ENCODE results near the gene CACNB3.

The CACNB3 gene

DNA sequence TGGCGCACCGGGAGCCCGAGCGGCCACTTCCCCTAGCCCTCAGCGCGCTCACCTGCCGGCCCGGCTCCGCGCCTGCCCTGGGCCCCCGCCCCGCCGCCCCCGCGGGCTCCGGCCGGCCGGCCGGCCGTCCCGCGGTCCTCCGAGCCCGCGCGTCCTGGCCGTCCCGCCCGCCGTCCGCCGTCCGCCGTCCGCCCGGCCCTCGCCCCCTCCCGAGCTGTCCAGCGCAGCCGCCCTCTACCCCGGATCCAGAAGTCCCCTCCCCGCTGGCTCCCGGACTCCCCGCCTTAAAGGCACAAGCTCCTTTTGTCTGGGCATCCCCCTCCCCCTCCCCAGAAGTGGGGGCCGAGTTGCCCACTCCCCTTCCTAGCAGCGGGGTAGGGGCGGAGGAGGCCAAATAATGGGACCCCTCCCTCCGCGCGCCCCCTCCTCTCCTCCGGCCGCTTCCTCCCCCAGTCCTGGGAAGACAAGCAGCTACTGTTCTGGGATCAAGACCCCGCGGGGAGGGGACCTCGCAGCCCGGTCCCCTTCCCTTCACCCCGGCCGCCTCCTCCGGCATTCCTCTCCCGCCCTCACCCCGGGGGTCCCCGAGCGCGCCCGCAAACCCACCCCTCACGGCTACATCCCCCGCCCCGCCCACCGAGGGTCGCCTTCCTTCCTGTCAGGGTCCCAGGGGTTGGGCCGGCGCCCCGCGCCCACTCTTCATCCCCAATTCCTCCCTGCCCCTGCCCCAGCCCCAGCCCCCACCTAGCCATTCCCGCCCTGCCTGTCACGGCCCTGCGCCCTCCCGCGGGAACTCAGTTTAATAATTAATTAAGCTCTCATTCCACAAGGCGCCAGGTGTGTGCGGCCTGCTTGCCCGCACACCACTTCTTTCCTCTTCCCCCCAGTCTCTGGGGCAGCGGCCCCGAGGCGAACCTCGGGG lies 29.2 kb upstream of the CACNB3 start, which contains the start of gene ADCY6:
TSS of gene ADCY6 (minus strand) at position 236 of the 922 bp plus-strand sequence. CDS start 5,655 bp downstream, outside the sequence.
- peak; percentile 94 for DNase-seq (ENCODE audit: low spot score)

DNA sequence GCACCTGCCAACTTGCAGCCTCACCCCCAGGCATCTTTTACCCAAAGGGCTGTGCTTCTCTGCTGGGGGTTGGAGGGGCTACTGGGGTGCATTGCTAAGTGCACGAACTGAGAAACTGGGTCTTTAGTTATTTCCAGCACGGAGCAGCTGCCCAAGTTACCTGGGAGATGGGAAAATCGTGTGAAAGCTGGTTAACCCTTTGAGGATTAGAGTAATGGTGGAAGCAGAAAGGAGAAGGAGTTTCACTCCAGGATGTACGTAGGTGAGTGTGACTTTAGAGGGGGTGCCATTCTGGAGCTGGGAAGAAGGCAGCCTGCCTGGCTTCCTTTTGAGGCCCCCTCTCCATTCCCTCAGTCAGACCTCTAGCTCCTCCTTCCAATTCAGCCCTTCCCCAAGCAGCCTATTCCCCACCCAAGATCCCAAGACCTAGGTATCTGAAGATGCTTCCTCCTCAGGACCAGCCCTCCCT lies 28.4 kb upstream of the CACNB3 start:
- no peak for DNase-seq (ENCODE audit: low spot score)

DNA sequence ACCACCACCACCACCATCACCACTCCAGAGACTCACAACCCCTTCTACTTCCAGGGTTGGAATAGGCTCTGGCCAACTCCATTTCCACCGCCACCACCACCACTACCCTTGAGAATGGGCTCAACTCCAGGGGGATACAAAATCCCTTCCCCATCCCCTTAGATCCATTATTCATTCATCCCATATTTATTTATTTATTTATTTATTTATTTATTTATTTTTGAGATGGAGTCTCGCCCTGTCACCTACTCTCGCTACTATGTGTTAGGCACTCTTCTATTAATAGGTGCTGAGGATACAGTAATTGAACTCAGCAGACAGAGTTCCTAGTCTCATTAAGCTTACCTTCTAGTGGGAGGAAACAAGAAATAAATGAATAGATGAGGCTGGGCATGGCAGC lies 24.6 kb upstream of the CACNB3 start:
- DNase-seq (ENCODE audit: low spot score): no peak

DNA sequence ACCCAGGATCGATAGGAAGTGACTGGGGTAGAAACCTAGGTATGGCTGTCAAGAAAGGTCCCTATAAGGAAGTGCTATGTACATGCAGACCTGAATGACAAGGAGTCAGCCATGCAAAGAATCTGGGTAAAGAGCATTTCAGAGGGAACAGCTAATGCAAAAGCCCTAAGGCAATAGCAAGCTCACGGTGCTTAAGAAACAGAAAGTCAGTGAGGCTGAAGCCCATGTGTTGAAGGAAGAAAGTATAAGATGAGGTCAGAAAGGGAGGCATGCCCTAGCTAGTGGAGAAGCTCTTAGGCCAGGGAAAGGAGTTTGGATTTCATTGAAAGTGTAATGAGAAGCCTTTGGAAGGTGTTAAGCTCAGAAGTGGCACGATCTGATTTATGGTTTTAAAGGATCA lies 23.4 kb upstream of the CACNB3 start:
- no peak for DNase-seq (ENCODE audit: low spot score)

DNA sequence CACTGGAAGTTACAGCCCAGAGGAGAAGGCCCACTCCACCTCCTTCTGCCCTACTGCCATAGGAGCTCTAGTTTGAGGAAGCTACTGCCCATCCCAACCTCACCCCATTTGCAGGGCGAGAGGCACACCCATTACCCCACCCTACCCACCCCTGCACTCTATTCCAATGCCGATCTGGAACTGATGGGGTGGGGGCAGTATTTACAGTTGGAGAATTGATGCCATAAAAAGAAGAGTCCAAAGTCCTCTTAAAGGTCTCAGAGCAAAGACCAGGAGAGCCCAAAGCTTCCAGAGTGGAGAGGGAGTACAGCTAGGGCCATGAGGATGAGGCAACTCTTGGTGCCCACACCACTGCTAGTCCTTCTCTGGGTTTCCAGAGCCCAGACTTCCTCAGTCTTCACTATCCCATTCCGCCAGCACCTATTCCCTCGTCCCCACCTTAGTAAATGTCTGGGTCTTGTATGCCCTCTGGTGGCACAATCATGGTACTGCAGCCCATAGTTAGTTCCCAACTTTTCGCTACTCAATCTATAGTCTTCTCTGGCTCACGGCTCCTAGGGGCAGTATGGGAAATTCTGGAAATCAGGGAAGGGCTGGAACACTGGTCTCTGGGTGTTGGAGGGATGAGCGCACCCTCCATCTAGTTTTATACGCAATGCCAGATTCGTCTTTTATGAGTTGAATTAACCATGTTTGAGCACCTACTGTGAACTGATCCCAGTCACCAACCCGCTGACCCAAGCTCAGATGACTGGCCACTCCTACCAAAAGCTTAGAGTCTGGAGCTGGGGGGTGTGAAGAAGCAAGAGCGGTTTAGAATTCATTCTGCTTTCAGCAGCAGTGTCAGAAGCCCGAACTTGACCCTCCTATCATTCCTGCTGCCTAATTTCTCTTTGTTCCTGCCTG lies 22.5 kb upstream of the CACNB3 start:
- DNase-seq (ENCODE audit: low spot score): peak; percentile 93

DNA sequence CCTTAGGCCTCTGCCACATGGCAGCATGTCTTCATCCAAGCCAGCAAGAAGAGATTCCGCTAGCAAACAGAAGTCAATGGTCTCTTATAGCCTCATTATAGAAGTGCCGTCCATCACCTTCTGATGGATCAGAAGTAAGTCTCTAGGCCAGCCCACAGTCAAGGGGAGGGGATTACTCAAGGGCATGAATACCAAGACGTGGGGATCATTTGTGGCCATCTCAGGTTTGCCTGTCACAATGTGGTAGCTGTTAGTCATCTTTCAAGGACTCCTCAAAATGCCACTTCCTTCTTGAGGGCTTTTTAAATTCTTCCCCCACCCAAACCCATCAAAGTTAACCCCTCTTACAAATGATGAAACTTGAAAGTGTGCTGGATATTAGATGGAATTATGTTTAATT lies 21.3 kb upstream of the CACNB3 start:
- DNase-seq (ENCODE audit: low spot score): no peak

DNA sequence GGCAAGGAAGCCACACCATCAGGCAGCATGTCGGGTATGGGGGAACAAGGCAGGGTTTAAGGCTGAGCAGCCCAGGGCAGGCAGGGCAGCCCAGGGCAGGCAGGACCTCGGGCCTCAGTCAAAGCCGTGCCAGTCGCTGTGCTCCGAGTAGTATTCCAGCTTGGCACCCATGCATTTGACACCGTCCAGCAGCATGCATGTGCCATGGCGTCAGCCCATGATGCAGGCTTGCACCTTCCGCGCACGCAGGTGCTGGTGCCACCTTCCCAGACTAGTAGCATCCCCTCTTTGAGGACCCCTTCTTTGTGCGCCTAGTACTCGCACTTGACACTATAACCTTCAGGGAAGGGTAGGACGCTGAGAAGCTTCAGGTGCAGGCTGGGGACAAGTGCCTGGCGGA lies 17.8 kb upstream of the CACNB3 start:
- DNase-seq (ENCODE audit: low spot score): no peak

DNA sequence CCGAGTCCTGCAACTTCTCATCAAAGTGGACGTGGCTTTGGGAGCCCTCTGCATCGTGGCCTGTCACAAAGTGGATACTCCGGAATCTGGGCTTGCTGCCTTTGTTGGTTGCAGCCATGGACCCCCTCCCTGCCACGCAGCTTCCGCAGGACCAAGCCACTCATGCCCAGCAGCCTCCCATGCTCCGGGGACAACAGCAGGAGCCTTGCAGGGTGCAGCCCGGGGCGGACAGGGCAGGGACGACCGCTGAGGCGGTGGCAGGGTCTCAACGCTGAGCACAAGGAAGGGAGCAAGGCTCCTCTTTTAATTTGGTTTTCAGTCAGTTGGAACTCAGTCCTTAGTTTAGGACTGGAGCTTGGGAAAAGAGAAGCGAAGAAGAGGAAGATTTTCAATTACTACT lies 17.3 kb upstream of the CACNB3 start:
- DNase-seq (ENCODE audit: low spot score): no peak

DNA sequence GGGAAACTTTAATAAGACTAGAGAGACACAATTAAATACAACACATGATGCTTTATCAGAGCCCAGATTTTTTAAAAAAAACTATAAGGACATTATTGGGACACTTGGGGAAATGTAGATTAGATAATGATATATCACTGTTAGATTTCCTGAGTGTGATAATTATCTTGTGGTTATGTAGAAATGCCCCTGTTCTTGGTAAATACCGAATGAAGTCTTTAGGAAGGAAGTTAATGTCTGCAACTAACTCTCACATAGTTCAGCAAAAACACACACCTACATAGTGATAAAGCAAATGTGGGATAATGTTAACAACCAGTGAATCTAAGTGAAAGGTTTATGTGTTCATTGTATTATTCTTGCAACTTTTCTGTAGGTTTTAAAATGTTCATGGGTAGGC lies 14.6 kb upstream of the CACNB3 start:
- no peak for DNase-seq (ENCODE audit: low spot score)

DNA sequence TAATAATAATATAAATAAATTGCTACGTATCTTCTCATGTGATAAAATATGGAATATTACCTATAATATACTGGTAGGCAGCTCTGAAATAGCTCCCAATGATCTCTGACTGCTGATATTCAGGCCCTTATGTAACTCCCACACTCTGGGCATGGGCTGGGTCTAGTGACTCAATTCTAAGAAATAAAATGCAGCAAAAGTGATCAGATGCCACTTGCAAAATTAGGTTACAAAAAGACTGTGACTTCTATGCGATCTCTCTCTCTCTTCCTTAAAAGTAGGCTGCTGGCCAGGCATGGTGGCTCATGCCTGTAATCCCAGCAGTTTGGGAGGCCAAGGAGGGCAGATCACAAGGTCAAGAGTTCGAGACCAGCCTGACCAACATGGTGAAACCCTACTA lies 10.3 kb upstream of the CACNB3 start:
- no peak for DNase-seq (ENCODE audit: low spot score)

DNA sequence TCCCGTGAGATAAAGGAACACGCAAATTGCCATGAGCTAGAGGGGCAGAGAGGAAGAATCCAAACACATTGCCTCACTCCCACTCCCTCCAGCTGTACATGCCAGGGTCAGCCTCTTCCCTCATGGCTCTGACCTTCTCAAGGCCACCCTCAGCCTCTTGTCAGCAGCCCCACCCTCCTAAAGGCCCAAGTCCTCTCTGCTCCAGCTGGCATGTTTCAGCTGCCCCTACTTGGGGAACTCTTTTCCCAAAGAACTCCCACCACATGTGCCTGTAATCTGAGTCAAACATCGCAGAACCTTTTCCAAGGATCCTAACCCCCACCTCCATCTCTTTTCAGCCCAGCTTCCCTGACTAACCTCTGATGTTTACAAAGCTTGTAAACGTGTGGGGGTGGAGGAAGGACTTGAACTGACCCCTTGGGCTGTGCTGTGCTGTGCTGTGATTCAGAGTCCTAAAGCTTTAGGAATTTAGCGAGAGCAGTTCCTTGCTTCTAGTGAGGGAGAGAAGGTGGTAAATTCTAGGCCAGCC lies 7.3 kb upstream of the CACNB3 start:
- no peak for DNase-seq (ENCODE audit: low spot score)

DNA sequence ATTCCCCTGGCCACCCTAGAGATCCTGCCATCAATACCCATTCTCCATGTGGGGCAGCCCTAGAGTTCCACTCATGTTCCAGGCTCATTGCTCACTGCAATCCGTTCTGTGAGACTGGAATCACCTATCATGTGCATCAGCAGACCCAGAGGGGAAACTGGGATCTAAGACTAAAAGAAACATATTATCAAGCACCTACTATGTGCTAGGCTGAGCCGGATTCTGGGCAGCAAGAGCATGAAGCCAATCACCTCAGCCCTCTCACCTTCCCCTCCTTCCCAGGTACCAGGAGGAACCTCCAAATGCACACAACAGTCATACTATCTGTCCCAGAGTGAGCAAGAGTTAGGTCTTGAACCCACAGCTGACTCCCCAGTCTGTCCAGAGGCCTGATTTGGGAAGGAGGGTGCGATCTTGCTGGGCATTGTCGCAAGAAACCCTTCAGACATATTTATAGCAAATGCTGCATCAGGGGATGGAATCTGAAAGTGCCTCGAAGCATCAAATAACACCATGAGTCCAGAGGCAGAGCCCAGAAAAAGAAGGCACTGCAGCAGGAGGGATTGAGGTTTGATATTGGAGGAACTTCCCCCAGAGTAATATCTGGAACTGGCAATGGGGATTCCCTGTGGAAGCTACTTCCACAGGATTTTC lies 6.7 kb upstream of the CACNB3 start:
- no peak for DNase-seq (ENCODE audit: low spot score)

DNA sequence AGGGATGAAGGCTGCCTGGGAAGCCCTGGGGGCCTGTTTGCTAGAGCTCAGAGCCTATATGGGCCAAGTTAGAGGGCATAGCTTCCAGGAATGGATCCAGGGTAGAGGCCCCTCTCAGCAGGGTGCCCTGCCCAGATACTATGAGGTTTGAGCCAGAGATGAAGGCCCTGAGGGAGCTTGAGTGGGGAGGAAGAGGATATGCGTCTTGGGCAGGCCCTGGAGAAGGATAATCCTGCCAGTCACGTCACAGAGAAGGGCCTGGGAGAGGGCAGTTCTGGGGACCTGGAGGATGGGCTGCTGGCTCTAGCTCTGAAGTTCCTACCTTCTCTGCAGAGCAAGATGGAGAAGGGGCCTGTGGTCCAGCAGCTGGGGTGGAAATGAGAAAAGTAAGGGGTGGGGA lies 5.9 kb upstream of the CACNB3 start:
- DNase-seq (ENCODE audit: low spot score): no peak

DNA sequence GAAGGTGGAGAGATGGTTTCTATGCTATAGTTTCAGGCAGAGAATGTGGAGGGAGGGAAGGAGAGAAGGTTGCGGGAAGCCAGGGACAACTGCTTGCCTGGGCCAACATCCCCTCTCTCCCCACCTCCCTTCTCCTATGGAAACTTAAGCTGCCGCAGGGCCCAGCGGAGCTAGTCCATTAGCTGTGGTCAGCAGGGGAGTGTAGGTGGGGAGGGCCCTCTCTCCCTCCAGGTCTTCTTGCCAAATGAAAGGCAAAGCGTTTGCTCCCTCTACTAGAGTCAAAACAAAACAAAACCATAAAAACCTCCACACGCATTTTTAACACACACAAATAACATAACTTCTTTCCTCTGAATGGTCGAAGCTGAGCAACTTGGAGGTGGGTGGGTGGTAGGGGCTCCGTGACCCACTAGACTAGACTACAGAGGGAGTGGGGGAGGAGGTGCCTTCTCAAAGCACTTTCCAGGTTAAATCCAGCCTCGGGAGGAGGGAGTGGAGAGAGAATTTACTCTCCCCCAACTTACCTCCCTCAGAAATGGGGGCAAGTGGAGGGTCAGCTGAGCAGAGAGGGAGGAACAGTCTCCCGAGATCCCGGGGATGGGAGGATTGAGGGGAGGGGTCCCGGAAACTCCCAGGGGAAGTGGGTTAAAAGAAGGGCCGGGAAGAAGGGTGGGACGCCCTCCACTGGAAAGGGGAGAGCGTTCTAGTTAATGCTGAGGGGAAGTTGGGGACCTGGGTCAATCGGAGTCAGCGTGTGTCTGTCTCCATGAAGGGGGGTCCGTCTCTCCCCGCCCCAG lies 4.6 kb upstream of the CACNB3 start:
- DNase-seq (ENCODE audit: low spot score): peak; percentile 72

DNA sequence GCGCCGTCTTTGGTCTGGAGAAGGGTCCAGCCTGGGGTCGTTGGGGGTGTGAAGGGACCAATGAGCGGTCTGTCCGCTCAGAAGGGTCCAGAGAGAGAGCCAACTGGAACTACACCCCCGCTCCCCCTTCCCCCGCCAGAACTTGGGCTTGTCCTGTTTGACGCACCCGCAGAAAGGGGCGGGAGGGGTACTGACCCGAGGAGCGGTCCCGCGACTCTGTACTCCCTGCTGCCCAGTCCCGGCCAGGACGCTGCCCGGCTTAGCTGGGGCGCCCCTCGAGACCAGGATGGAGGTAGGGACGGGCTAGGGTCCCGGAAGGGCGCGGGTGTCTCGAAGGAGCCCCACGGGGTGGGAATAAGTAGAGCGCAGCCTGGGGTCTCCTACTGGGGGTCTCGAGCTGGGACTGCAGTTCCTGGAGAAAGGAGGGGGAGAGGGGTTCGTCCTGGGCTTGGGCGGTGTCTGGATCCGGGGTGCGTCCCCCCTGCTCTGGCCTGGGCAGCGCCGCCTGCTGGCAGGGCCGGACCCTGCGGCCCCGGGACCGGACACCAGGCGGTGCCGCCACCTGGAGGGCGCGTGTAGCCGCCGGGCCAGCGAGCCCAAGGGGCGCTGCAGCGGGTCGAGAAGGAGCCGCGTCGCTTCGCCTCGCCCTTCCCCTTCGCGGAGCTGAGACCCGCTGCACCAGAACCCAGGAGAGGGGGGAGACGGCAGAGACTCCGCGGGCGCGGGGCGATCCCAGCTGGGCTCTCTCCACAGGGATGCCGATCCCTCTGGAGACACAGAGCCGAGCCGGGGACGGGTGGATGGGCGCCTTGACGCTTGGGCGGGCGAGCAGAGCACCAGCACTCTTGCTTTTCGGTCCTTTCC lies 3.8 kb upstream of the CACNB3 start:
- DNase-seq (ENCODE audit: low spot score): peak; percentile 88

DNA sequence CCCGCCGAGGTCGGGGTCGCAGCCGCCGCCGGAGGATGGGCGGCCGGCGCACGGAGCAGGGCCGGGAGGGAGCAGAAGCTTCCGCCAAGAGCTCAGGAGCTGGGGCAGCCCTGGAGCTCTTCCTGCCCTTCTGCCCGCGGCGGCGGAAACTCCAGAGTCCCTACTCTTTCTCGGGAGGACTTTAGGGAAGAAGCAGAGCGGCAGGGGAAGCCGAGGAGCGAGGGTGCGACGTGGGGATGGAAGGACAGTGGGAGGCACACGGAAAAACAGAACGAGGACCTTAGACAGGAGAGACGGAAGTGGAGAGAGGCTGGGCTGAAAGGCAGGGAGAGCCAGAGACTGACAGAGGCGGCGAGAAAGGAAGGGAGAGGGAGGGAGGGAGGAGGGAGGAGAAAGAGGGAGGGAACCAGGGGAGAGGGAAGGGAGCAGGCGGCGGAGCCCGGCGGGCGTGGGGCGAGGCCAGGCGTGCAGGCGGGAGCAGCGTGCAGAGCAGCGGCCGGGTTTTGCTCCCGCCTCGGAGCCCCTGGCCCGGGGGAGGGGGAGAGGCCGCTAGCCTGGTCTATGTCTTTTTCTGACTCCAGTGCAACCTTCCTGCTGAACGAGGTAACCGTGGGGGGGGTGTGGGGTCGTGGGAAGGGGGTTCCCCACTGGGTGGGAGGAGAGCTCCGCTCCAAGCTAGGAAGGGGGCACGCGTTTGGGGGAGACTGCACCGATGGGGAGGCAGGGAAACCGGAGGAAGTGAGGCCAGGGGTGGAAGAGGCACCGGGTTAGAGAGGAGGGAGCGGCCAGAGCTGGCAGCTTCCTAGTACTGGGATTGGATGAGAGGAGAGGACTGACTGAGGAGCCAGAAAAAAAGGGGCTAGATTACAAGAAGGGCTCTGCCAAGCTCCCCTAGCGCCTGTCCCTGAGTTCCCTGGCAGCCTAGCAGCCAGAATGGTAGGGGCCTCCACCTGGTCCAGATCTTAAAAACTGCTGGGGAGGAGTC lies 2.9 kb upstream of the CACNB3 start:
- DNase-seq (ENCODE audit: low spot score): peak; percentile 78

DNA sequence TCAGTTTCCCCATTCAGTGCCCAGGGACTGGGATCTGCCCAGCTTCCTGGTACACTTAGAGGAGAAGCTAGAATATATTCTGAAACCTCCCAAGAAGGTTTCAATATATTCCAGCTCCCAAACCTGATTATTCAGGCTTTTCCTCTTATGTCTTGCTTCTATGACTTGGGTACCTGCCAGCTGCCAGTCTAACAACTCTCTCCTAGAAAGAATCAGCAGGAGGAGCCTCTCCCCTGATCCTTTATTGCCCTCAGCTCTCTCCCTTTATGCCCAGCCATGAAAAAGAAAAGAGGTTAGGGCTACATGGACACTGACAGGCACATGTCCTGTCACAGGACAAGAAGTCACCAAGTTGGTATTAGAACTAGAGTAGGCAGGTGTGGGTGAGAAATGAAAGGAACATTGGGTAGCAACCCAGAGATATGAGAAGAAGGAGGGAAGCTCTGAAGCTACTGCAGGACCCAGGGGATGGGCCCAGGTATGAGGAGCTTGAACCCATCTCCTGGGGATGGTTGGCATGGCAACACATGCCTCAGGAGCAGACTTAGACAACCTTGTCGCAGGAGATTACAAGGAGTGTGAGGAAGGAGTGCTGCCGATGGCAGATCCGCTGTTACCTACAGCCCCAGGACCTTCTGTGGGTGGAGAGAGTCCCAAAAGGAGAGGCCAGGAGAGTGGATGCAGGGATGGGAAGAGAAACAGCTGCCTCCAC lies 2.0 kb upstream of the CACNB3 start:
- DNase-seq (ENCODE audit: low spot score): no peak

Data from iPS-NIHi11 (cell line).